Suprapubic skin (tissue), 4 donors: ENCODE data around the gene MAF.

Experiments
- CTCF ChIP-seq, 2 donors: fragments of 200-600 bp in 1 of 2; fragments of 450-650 bp in 1 of 2; sonication (generic) in 1 of 2; IDR thresholded peaks; one replicate each; pipeline ENCODE4 v1.5.1; 2016 to 2019; ENCODE audit warnings: antibody characterized with exemption in 2 of 2, mild to moderate bottlenecking in 1 of 2, moderate library complexity in 1 of 2
- EP300 ChIP-seq: sonication (generic); formaldehyde crosslinking; IDR thresholded peaks from one replicate; pipeline ENCODE4 v1.6.1; 2017; ENCODE audit warnings: antibody characterized with exemption
- POLR2A ChIP-seq, 2 donors: fragments of 450-650 bp; IDR thresholded peaks; one replicate each; pipeline ENCODE4 v1.6.1; 2017; ENCODE audit warnings: antibody characterized with exemption in 2 of 2, mild to moderate bottlenecking in 2 of 2, moderate library complexity in 2 of 2
- POLR2AphosphoS5 ChIP-seq, 3 donors: sonication (generic); formaldehyde crosslinking; IDR thresholded peaks; one replicate each; pipeline ENCODE4 v1.6.1; 2017; ENCODE audit warnings: antibody characterized with exemption in 3 of 3

DNA sequence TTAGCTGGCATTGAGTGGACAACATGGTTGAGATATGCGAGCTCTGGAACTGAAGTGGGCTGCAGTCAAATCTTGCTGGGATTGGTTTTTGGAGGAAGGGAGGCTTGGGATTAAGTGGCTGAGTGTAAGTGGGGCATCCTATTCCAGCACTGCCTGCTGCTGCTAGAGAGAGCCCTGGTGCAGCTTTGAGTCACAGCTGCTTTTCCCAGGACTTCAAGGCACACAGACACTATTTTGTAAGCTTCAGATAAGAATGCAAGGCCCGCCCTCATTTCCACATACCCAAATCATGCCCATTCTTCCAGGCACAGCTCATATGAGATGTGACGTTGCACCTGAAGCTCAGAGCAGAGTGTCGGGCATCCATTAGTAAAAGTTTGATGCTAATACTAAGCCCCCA, 10.2 kb upstream of the MAF start:
- TF ChIP-seq POLR2AphosphoS5 (IDR thresholded peaks at IDR 0.05) (no peak), POLR2A (IDR thresholded peaks at IDR 0.05) (no peak), CTCF (IDR thresholded peaks at IDR 0.05) (no peak), EP300 (no peak)
